COLO668 (cell line): ENCODE measurements around the gene PLEKHA3.

ENCODE experiments used
- DNase-seq: peaks from one replicate; lab custom pipeline; 2025; ENCODE audit not compliant: unreplicated experiment; lab: John Stamatoyannopoulos, UW

Gene PLEKHA3

DNA sequence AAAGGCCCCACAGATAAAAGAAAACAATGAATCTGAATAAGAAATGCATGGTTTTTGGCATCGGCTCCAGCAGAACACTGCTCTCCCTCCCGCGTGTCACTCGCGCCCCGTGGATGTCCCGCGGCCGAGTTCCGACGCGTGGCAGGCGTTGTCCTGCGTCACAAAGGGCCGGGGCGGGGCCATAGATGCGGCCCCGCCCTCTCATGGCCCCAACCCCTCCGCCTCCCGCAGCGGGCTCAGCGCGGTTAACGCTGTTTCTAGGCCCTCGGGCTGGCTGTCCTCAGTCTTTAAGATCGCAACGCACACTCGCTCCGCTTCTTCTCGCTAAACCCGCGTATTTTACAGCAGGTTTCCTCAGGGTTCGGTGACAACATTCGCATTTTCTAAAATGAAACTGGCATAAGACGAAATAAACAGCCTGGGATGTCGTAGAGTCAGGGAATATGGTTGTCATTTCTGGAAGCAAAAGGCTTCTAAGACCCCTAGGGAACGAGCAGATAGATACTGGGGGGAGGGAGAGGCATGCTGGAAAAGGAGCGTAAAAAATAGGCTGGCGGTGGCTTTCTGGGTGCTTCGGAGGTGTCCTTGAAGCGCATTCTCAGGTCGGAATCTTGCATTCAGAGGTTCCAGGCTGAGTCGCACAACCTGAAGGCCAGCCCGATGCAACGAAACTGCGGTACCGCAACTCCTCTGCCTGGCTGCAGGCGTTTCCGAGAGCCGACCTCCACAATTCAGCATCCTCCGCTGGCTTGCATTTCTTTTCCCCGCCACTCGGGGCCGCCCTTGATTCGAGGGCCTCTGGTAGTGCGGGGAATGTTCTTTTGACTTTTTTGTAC lies 1.6 kb upstream of the PLEKHA3 start, which contains the start of gene FKBP7:
FKBP7 (minus strand) TSS at position 162 of the 836 bp plus-strand sequence; CDS start at position 61, 101 bp downstream.
- DNase-seq, result peak; percentile 91

DNA sequence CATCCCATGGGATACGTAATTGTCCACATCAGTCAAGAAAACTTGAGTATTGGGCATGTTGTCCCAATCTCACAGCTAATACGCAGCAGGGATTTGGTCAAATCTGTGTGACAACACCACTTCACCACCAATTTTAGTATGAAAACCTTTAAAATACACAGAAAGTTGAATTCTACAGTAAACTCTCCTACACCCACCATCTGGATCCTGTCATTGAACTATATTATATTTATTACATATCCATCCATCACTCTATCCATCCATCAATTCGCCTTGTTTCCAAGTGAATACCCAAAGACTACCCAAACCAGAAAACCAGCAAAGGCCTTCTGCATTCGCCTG lies 1.0 kb upstream of the PLEKHA3 start:
- DNase-seq, result no peak

DNA sequence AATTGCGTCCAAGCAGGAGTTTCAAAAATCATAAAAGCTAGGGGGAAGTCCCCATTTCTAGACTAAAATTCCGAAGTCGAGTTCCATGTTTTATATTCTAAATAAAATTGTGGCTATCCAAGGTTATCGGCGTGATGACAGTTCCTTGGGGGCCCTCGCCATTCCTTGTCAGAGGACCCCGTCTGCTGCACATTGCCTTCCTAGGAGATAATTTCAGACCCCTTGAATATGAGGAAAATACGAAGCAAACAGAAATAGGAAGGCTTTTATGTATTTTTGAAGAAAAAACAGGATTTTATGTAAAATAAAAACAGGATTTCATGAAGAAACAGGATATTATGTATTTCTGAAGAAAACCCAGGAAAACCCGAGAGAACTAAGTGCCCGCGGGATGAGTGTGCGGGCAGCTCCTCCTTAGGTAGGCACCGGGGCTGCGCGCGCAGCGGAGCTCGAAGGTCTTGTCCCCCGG lies 465 bp upstream of the PLEKHA3 start:
- DNase-seq, result no peak

DNA sequence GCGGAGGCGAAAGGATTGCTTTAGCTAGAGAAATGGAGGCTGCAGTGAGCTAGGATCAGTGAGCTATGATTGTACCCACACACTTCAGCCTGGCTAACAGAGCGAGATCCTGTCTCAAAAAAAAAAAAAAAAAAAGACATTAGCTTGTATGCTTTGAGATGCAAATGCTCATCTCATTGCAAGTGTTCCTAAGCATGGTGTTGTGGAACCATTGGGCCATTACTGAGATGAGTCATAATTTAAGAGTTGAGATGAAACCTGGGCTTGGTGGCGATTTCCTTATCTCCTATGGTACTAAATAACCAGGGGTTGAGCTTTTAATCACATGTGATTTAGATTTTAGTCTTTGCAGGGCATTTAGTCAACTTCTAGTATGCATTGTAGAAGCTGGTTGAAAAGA lies 2.2 kb downstream of the PLEKHA3 start:
- DNase-seq, result peak; percentile 14

DNA sequence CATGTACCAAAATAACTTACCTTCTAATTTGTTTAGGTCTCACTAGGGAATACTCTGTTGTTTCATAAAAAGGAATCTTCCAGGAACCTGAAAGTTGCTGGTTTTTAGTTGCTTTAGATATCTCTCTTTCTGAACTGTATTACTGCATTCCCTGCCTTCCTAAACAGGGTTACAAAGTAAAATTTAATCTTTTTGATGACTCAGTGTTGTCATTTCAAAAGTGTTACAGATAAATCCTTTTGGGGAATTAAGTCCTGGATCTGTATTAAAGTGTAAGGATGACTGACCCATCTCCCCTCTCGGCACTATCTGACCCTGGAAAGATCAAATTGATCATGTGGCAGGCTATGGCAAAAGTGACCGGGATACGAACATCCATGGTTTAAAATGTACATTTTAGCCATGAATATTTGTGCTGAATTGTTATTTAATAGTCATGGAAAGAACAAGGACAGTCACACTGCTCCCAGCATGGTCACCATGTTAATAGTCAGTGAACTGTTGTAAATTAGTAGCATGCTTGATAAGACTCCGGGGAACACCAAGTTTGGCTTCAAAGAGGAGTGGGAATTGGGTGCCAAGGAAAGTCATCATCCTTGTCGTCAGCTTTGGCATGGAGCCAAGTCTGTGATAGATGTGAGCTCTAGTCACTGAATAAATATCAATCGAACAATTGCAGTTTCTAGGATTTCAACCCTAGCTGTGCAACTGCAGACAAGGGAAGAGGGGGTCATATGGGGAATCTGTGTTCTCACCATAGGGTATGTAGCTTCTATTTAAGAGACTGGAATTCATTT lies 4.2 kb downstream of the PLEKHA3 start:
- peak; percentile 89 for DNase-seq

DNA sequence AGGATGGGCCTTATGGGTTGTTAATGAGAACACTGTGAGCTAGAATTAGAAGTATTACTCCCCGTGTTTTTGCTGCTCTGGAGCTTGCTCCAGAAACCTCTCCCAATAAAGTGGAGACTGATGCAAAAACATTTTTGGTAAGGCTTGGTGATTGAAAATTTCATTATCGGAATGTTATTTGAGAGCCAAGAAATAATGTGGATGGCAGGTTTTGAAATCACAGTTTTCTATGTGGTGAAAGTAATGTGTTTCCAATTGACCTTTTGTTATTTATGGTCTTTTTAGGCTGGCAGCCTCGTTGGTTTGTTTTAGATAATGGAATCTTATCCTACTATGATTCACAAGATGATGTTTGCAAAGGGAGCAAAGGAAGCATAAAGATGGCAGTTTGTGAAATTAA lies 5.1 kb downstream of the PLEKHA3 start:
- DNase-seq, result no peak

DNA sequence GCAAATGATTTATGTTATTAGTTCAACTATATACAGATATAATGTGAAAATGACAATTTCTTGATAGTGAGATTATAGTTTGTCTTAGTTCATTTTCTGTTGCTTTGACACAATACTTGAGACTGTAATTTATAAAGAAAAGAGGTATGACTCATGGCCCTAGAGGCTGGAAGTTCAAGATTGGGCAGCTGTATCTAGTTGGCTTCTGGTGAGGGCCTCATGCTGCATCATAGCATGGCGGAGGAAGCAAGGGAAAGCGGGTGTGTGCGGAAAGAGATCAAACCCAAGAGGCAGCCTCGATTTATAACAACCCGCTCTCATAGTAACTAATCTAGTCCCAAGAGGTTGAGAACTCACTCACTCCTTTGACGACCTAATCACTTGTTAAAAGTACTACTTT lies 11.4 kb downstream of the PLEKHA3 start:
- DNase-seq, result no peak

DNA sequence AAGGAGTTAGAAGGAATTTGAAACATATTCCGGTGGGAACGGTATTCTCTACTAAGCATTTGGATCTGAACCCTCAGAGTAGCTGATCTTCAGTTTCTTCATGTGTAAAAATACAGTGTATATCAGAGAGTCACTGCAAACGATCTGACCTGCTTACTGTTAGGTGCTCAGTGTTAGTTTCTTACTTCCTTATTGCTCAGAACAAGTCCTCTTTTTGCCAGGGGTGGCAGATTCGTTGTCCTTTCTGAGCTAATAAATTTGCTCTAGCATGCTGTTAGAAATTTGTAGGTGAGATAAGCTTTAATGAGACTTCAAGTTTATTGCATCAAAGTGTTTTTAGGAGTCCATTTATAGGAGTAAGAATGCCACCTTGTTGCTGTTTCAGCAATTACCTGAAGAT lies 15.8 kb downstream of the PLEKHA3 start:
- DNase-seq, result no peak

DNA sequence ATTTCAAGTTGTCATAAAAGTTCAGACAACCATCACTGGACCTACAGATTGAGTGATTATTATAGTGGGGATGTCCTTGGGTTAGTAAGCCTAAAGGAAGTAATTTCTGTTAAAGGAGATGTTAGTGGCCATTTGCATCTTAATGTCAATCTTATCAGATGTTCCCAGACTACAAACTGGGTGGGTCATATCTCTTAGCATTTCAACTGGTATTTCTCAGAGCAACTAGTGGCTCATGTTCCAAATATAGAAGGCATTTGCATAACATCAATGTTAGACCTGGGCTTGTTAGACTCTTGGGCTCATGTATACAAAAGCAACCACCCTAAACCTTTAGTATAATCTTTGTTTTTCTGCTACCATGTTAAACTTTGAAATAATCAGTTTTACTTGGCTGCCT lies 17.9 kb downstream of the PLEKHA3 start:
- DNase-seq, result no peak

DNA sequence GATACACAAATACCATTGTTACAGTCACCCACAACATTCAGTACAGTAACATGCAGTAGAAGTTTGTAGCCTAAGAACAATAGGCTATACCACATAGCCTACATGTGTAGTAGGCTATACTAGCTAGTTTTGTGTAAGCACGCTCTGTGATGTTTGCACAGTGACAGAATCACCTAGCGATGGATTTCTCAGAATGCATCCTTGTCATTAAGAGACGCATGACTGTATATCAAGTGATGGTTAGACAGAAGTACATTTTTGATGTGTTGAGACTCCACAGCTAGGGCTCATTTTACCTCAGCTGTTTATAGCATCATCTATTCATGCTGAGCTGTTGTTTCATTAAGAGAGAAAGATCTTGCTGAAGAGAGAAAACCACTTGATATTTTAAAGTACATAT lies 19.4 kb downstream of the PLEKHA3 start:
- DNase-seq, result no peak

DNA sequence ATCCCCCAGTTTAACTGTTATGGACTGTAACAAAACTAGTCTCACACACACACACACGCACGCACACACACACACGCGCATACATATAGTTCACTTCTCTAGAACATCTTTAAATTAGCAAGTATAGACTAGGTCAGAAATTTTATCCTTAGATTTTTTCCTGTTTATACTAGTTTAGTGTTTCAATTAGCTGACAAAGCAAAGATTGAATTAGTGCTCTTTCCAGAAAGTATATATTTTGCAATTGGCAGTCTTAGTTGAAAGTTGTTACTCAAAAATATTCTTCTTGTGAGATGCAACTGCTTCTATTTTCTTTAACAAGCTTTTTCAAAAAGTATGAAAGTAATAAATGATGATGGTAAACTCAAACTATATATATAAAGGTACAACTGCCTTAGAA lies 22.5 kb downstream of the PLEKHA3 start:
- no peak for DNase-seq

DNA sequence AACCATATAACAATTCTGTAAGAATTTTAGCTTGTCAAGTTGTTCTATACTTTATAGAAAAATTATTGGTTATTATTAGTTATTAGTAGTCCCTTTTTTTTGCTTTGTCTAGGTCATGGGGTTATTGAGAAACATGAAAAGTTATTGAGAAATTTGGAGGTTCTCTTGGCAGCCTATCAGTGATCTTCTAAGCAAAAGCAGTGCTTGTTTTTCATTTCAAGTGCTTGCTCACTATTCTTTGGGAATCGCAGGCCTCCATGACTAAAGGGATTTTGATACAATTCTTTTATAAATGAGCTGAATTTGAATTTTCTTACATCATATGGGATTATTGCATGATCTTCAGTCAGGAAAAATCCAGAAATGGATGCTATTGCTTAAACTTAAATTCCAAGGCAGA lies 25.8 kb downstream of the PLEKHA3 start:
- no peak for DNase-seq

DNA sequence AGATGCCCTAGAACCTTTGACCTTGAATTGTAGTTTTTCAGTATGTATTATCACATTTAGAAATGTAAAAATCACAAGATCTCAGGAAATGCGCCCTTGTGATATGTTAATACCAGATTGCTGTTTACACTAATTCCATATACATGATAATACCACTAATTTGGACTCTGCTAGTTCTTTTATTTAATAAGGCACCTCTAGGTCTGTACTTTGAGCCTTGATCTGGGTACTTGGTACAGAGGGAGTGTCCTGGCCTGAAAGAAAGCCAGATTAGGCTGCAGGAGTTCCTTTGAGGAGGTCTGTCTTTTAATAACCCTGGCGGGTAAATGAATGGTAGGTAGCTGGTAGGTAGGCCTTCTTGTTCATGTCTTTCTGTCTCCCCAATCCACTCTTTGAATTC lies 26.3 kb downstream of the PLEKHA3 start:
- no peak for DNase-seq

DNA sequence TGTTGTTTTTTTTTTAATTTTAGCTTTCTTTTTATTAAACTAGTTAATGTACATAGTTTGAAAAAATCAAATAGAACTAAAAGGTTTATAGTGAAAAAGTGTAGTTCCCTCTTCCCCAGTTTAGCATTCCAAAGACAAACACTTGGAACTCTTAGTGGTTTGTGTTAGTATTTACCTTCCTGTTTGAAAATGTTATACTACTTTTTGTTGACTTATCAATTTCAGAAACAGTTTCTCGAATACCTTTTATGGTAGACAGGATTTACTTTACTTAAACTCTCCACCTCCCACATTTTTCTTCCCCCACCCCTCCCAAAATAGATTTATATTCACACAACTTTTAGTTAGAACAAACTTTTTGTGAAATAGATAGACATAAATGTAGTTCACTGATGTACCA lies 26.7 kb downstream of the PLEKHA3 start:
- no peak for DNase-seq

DNA sequence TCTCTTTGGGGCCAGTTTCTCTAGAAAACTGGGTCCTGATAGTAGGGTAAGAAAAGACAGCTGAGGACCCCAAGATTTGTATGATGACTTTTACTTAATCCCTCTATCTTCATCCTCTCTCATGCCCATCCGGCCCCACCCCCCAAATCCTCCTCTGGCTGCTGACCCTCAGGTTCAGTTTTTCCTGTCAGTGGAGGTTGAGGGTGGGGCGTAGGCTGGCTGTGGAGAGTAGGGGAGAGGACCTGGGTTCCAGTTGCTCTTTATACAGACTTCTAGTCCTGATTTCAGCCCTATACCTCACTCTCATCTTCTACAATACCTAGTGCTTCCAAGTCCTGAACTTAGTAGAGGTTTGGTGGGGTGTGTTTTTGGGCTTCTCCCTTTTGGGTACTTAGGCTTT lies 28.4 kb downstream of the PLEKHA3 start:
- DNase-seq, result no peak

DNA sequence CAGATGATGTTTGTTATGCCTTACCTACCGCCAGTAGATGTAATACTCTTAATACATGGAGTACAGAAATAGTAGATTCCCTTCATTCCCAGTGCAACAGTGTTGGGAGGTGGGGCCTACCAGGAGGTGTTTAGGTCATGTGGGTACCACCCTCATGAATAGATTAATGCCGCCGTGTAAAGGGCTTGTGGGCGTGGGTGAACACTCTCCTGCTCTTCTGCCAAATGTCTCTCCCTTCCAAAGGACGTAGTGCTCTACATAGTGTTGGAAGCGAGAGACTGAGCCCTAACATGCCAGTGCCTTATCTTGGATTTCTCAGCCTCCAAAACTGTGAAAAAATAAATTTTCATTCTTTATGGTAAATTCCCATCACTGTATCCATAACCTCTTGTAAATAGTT lies 30.1 kb downstream of the PLEKHA3 start:
- DNase-seq, result no peak

DNA sequence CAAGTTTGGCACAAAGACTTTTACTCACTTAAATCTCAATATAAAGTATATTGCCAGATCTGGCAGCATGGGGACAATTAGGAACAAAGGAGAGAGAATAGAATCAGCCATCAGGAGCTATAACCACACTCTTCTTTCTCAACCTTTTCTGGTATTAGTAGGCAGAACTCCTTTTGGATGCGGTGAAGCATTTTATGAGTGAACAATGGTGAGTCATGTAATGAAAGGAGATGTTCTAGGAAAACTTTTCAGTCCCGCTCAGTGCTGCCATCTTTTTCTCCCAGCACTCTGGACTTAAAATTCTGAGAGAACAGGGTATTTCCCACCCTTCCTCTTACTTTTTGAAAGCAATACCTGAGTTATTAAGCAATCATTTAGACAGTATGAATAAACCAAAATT lies 32.2 kb downstream of the PLEKHA3 start:
- no peak for DNase-seq

DNA sequence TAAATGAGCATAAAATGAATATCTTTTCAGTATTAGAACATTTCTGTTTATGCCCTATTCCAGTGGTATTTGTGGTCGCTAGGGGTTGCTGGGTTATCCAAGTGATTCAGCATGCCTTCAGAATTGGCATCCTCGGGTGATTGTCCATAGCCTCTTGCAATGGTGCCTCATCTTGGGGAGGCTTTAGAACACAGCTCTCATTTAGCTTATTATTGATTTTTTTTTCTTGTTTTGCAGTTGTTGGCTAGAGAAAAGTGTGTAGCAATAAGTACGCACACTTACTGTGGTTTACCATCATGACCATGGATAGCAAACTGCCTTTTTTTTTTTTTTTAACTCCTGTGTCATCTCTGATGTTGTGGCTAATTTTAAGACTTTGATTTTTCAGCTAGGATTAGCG lies 33.6 kb downstream of the PLEKHA3 start:
- DNase-seq, result no peak

DNA sequence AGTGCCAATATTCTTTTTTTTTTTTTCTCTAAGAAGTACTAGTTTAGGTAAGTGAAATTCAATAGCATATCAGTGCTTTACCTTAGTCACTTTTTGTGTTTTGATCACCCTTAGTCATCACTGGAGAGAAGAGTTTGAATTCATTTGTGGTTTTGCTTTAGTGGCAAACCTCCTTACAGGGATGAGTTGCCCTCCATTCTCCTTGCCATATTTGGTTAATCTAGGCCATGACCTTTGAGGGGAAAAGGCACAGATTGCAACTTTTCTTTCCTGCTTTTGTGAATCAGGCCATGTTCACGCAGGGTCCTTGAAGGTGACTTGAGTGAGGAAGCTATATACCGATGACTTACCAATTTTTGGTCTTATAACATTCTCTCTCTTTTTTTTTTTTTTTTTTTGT lies 34.4 kb downstream of the PLEKHA3 start:
- DNase-seq, result no peak

DNA sequence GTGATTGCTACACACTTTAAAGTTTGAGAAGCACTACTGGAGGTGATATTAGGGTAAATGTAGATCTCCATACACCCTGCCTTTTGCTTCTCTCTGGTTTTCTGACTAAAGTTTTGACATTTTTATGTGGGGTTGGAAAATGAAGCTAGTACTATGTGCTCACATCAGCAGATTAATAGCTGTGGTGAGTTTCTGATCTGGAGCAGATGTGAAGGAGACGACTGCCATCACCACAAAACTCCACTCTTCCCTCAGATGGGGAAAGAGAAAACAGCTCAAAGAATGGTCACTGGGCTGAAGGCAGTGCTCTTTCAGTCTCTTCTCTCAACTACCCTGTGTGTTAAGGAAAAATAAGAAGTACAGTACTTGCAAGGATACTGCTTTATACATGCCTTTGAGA lies 37.2 kb downstream of the PLEKHA3 start:
- no peak for DNase-seq

DNA sequence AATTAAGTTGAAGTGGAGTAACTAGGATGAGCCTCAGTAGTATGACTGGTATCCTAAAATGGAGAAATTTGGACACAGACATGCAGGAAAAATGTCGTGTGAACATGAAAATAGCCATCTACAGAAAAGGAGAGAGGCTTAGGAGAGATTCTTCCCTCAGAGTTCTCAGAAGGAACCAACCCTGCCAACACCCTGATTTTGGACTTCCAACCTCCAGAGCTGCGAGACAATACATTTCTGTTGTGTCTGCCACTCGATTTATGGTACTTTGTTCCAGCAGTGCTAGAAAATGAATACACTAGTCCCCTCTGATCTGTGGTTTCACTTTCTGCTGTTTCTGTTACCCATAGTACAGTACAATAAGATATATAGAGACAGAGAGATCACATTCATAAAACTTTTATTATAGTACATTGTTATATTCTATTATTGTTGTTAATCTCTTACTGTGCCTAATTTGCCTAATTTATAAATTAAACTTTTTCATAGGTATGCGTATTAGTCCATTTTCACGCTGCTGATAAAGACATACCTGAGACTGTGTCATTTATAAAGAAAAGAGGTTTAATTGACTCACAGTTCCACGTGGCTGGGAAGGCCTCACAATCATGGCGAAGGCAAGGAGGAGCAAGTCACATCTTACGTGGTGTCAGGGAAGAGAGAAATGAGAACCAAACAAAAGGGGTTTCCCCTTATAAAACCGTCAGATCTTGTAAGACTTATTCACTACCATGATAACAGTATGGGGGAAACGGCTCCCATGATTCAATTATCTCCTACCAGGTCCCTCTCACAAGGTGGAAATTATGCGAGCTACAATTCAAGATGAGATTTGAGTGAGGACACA lies 41.3 kb downstream of the PLEKHA3 start:
- DNase-seq, result no peak
